ENCODE results near the gene SMAD3.
A peak's percentile ranks its signal among the peaks of the same experiment; 100 is the strongest.

SMAD3 gene

DNA sequence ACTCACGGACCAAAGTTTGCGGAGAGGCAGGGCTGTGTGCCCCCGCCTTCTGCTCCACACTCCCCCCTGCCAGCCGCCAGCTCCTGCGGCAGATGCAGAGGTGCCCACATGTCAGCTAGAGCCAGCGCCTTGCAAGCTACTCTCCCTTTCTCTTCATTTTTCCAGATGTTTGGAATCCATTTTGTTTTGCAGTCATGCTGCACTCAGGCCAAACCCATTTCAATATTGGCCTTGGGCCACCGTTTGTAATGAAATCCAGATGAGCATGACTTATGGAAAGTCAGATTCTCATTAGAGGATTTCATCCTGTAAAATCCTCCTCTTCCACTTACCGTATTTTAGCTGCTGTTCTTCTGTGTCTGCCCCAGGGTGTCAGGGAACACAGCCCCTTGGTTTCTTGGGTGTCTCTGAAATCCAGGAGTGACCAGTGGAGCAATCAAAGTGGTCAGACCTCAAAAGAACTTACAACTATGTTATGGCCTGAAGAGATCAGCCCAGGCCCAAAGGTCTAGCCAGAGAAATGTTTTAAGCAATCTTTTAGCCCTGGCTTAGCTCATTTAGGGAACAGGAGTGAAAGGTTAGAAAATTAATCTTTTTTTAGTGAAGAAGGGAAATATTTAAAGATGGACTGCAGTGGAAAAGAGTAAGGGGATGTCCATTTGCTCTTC lies 123.3 kb downstream of the SMAD3 start:
- Mint-ChIP-seq H3K27ac (peak overlapping the region; percentile 83), H3K4me3 (no peak overlapping the region), H3K4me1 (peaks cover 9% of the 10 kb centered on the region), H3K9me3 (no peaks in the 10 kb centered on the region), H3K27me3 (no peaks in the 10 kb centered on the region), H3K36me3 (peaks cover 46% of the 10 kb centered on the region)
- ATAC-seq (ENCODE audit: low read depth) (no peak), DNase-seq (ENCODE audit: low spot score in 2 of 2) (no peak)

DNA sequence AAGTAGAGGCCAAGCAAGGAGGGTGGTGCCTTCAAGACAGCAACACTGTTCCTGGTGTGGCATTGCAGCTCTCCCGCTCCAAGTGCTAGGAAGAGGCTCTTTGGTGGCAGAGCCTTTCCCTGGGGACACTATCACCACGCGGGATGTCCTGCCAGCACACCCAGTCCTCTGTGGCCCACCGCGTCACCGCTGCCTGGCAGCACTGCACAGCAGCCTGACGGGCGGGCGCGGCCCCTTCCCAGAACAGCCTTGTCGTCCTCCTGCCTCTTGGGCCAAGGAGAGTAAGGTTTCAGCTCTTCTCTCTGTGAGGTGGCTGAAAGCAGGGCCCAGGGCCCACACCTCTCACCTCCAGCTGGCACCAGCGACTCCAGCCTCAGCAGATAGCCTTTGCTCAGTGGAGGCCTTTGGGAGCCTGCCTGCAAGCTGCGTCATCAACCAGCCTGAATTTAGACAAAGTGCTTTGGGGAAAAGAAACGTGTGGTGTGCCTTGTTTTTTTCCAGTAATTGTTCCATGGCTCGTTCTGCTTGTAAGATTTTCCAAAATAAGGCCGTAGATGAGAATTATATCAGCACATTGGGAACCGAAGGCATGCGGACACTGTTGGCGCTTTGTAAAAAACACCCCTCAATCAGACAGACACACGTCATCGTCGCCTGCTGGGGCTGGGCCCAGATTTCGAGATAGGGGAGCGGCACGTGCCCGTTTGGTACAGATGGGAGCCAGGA lies 124.1 kb downstream of the SMAD3 start:
- no peak for DNase-seq (ENCODE audit: low spot score in 2 of 2)
- peaks cover 12% of the 10 kb centered on the region for H3K4me1 Mint-ChIP-seq
- ATAC-seq (ENCODE audit: low read depth) = no peak
- H3K27me3 Mint-ChIP-seq = no peaks in the 10 kb centered on the region
- no peak overlapping the region for H3K4me3 Mint-ChIP-seq
- no peak overlapping the region for H3K27ac Mint-ChIP-seq
- H3K36me3 Mint-ChIP-seq = peaks cover 51% of the 10 kb centered on the region
- no peaks in the 10 kb centered on the region for H3K9me3 Mint-ChIP-seq

GRCh38 chr15:67190326-67190725 lies 124.9 kb downstream of the SMAD3 start:
- Mint-ChIP-seq H3K27ac (peak overlapping the region; percentile 45), H3K27me3 (no peaks in the 10 kb centered on the region), H3K4me1 (peaks cover 10% of the 10 kb centered on the region), H3K36me3 (peaks cover 45% of the 10 kb centered on the region), H3K9me3 (no peaks in the 10 kb centered on the region), H3K4me3 (no peak overlapping the region)
- no peak for ATAC-seq (ENCODE audit: low read depth)
- DNase-seq (ENCODE audit: low spot score in 2 of 2) = no peak

- DNase-seq (ENCODE audit: low spot score in 2 of 2) = no peak
- Mint-ChIP-seq H3K27me3 (no peaks in the 10 kb centered on the region), H3K9me3 (no peaks in the 10 kb centered on the region), H3K4me3 (no peak overlapping the region), H3K4me1 (peaks cover 9% of the 10 kb centered on the region), H3K27ac (no peak overlapping the region), H3K36me3 (peaks cover 44% of the 10 kb centered on the region)
- ATAC-seq (ENCODE audit: low read depth) = no peak
Measured at GRCh38 chr15:67190813-67191212, 125.4 kb downstream of the SMAD3 start.

- Mint-ChIP-seq H3K36me3 (peaks cover 45% of the 10 kb centered on the region), H3K9me3 (no peaks in the 10 kb centered on the region), H3K4me3 (no peak overlapping the region), H3K4me1 (peaks cover 12% of the 10 kb centered on the region), H3K27ac (peak overlapping the region; percentile 80), H3K27me3 (no peaks in the 10 kb centered on the region)
- no peak for DNase-seq (ENCODE audit: low spot score in 2 of 2)
- ATAC-seq (ENCODE audit: low read depth) = no peak
Measured at GRCh38 chr15:67192185-67192820, 126.9 kb downstream of the SMAD3 start.

DNA sequence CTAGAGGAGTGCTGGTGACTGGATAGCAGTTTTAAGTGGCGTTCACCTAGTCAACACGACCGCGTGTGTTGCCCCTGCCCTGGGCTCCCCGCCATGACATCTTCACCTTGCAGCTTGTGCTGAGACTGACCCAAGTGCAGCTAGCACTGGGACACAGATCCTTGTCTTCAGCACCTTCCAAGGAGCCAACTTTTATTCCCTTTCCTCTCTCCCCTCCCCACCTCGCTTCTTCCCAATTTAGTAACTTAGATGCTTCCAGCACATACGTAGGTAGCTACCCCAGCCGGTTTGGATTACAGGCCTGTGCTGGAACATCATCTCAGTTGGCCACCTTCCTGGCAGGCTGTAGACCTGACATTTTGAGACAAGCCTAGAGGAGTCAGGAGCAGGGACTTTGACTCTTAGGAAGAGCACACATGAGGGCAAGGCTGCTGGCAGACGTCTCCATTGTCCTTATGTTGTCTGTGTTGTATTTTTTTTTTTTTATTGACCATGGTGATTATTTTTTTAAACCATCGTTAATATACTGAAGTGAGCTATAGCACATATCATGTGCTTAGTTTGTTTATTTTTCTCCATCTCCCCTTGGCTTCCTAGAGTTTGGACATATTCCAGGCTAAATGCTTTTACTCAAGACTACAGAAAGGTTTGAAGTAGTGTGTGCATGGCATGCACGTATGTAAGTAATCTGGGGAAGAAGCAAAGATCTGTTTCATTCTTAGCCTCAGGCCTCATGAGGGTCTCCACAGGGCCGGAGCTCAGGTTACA lies 128.0 kb downstream of the SMAD3 start:
- Mint-ChIP-seq H3K4me3 (no peak overlapping the region), H3K36me3 (peaks cover 42% of the 10 kb centered on the region), H3K4me1 (peaks cover 20% of the 10 kb centered on the region), H3K27ac (peak overlapping the region; percentile 80), H3K27me3 (no peaks in the 10 kb centered on the region), H3K9me3 (no peaks in the 10 kb centered on the region)
- DNase-seq (ENCODE audit: low spot score in 2 of 2) = no peak
- ATAC-seq (ENCODE audit: low read depth) = no peak

GRCh38 chr15:67194171-67195114 lies 129.0 kb downstream of the SMAD3 start:
- peak overlapping the region; percentile 80 for H3K27ac Mint-ChIP-seq
- DNase-seq (ENCODE audit: low spot score in 2 of 2) = no peak

GRCh38 chr15:67195305-67195704 lies 129.9 kb downstream of the SMAD3 start:
- peaks cover 22% of the 10 kb centered on the region for H3K4me1 Mint-ChIP-seq
- ATAC-seq (ENCODE audit: low read depth) (no peak), DNase-seq (ENCODE audit: low spot score in 2 of 2) (no peak)
- no peaks in the 10 kb centered on the region for H3K27me3 Mint-ChIP-seq
- no peak overlapping the region for H3K4me3 Mint-ChIP-seq
- H3K36me3 Mint-ChIP-seq = peaks cover 33% of the 10 kb centered on the region
- no peaks in the 10 kb centered on the region for H3K9me3 Mint-ChIP-seq
- H3K27ac Mint-ChIP-seq = peak overlapping the region; percentile 80

More at GRCh38 chr15:67194171-67195114, 129.0 kb downstream of the SMAD3 start:
- ATAC-seq (ENCODE audit: low read depth) = no peak
- no peaks in the 10 kb centered on the region for H3K9me3 Mint-ChIP-seq
- H3K27me3 Mint-ChIP-seq = no peaks in the 10 kb centered on the region
- peaks cover 22% of the 10 kb centered on the region for H3K4me1 Mint-ChIP-seq
- H3K4me3 Mint-ChIP-seq = no peak overlapping the region
- peaks cover 36% of the 10 kb centered on the region for H3K36me3 Mint-ChIP-seq

- Mint-ChIP-seq H3K9me3 (no peaks in the 10 kb centered on the region), H3K4me3 (no peak overlapping the region), H3K36me3 (peaks cover 30% of the 10 kb centered on the region), H3K4me1 (peaks cover 22% of the 10 kb centered on the region), H3K27ac (peak overlapping the region; percentile 83), H3K27me3 (no peaks in the 10 kb centered on the region)
- DNase-seq (ENCODE audit: low spot score in 2 of 2) = no peak
- no peak for ATAC-seq (ENCODE audit: low read depth)
Measured at GRCh38 chr15:67196222-67196621, 130.8 kb downstream of the SMAD3 start.

- Mint-ChIP-seq H3K4me3 (no peak overlapping the region), H3K4me1 (peaks cover 22% of the 10 kb centered on the region), H3K27ac (peak overlapping the region; percentile 83), H3K36me3 (peaks cover 30% of the 10 kb centered on the region), H3K27me3 (no peaks in the 10 kb centered on the region), H3K9me3 (no peaks in the 10 kb centered on the region)
- DNase-seq (ENCODE audit: low spot score in 2 of 2) = no peak
- ATAC-seq (ENCODE audit: low read depth) = no peak
Measured at GRCh38 chr15:67196672-67197363, 131.4 kb downstream of the SMAD3 start.

- ATAC-seq (ENCODE audit: low read depth) (no peak), DNase-seq (ENCODE audit: low spot score in 2 of 2) (no peak)
- no peak overlapping the region for H3K4me3 Mint-ChIP-seq
- no peaks in the 10 kb centered on the region for H3K27me3 Mint-ChIP-seq
- peaks cover 22% of the 10 kb centered on the region for H3K4me1 Mint-ChIP-seq
- H3K36me3 Mint-ChIP-seq = peaks cover 26% of the 10 kb centered on the region
- peak overlapping the region; percentile 83 for H3K27ac Mint-ChIP-seq
- H3K9me3 Mint-ChIP-seq = no peaks in the 10 kb centered on the region
Measured at GRCh38 chr15:67197364-67197695, 131.9 kb downstream of the SMAD3 start.

- DNase-seq (ENCODE audit: low spot score in 2 of 2) = peak in 1 of 2 donors; percentile 38
- peak; percentile 98 for ATAC-seq (ENCODE audit: low read depth)
- Mint-ChIP-seq H3K36me3 (peaks cover 28% of the 10 kb centered on the region), H3K4me1 (peaks cover 22% of the 10 kb centered on the region), H3K9me3 (no peaks in the 10 kb centered on the region), H3K27me3 (no peaks in the 10 kb centered on the region), H3K27ac (peak overlapping the region; percentile 84), H3K4me3 (peak overlapping the region; percentile 7)
Measured at GRCh38 chr15:67198157-67198754, 132.9 kb downstream of the SMAD3 start.
